ENCODE results near the gene BICDL1. TPM values are rescaled to one million over a fixed set of nuclear protein-coding genes. Genes with fewer than 3 reads are reported as not detected.

The BICDL1 gene
- polyA plus RNA-seq, 3 donors from 2014 or later: 1.0 TPM; not detected in 1

GRCh38 chr12:119989361-119989730, 310 bp downstream of the BICDL1 start:
- DNase-seq: no peak
- H3K27me3 Mint-ChIP-seq (ENCODE audit: low read depth in 3 of 3): peaks cover 3 to 15% (median 11%) of the 10 kb centered on the region in 3 donors
- no peaks in the 10 kb centered on the region for H3K9me3 Mint-ChIP-seq
- H3K27ac Mint-ChIP-seq: peak overlapping the region in 1 of 6 donors; percentile 39
- H3K36me3 Mint-ChIP-seq: peaks cover 5 to 15% (median 6%) of the 10 kb centered on the region in 3 donors
- H3K4me1 Mint-ChIP-seq: peaks cover 18 to 27% of the 10 kb centered on the region in 2 donors
- peak overlapping the region; percentile 10 to 79 (median 58) for H3K4me3 Mint-ChIP-seq

GRCh38 chr12:119989731-119990381, 820 bp downstream of the BICDL1 start:
- Mint-ChIP-seq H3K27ac (no peak overlapping the region), H3K9me3 (no peaks in the 10 kb centered on the region), H3K4me3 (peak overlapping the region; percentile 65 to 81 (median 70)), H3K36me3 (peaks cover 6 to 17% (median 7%) of the 10 kb centered on the region in 3 donors), H3K4me1 (peaks cover 18 to 27% of the 10 kb centered on the region in 2 donors), H3K27me3 (ENCODE audit: low read depth in 3 of 3) (peaks cover 3 to 17% (median 11%) of the 10 kb centered on the region in 3 donors)
- peak; percentile 74 to 79 (median 76) for DNase-seq

DNA sequence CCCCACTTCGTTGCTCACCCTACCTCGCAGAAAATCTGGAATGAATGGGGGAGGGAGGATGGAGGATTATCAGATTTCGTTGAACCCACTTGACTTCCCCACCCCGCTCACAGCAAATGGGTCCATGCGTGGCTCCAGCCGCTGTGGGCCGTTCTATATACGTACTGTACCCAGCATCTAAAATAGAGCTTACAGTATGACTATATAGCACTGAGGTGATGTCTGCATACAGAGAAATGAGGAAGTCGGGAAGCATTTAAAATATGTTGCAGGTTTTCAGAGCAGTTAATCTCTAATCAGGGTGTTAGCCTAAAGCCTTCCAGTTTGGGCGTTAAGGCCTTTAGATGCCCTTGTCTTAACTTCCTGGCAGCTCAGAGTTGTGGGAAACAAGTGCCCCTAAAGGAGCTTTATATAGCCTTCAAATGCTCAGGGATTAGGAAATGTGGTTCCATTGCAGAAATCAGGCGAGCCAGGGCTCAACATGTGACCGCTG, 1.4 kb downstream of the BICDL1 start:
- H3K27me3 Mint-ChIP-seq (ENCODE audit: low read depth in 3 of 3): peaks cover 3 to 17% (median 11%) of the 10 kb centered on the region in 3 donors
- no peak for DNase-seq
- H3K9me3 Mint-ChIP-seq: no peaks in the 10 kb centered on the region
- peaks cover 6 to 19% (median 8%) of the 10 kb centered on the region in 3 donors for H3K36me3 Mint-ChIP-seq
- H3K4me3 Mint-ChIP-seq: peak overlapping the region; percentile 65 to 81 (median 70)
- peaks cover 18 to 27% of the 10 kb centered on the region in 2 donors for H3K4me1 Mint-ChIP-seq
- H3K27ac Mint-ChIP-seq: no peak overlapping the region

DNA sequence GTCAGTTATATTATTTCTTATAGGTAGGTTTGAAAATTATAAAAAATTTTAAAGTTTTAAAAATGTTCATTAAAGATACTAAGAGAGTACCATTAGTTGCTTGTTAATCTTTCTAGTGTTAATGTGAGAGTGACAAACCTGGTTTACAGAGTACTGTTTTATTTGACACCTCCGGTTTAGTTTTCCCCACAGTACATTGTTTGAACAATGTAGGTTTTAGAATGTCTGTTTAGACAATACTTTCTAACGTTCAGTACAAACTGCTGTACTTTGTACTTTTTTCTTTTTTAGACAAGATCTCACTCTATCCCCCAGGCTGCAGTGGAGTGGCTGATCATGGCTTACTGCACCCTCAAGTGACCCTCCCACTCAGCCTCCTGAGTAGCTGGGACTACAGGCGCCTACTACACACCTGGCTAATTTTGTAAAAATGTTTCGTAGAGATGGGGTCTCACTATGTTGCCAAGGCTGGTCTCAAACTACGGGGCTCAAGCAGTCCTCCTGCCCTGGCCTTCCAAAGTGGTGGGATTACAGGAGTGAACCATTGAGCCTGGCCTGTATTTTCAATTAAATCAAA, 3.2 kb downstream of the BICDL1 start:
- H3K9me3 Mint-ChIP-seq: no peaks in the 10 kb centered on the region
- peaks cover 18 to 27% of the 10 kb centered on the region in 2 donors for H3K4me1 Mint-ChIP-seq
- H3K27me3 Mint-ChIP-seq (ENCODE audit: low read depth in 3 of 3): peaks cover 3 to 11% (median 10%) of the 10 kb centered on the region in 3 donors
- H3K4me3 Mint-ChIP-seq: no peak overlapping the region
- H3K36me3 Mint-ChIP-seq: peaks cover 12 to 22% (median 13%) of the 10 kb centered on the region in 3 donors
- no peak for DNase-seq
- no peak overlapping the region for H3K27ac Mint-ChIP-seq

- no peak for DNase-seq
- Mint-ChIP-seq H3K27ac (no peak overlapping the region), H3K27me3 (ENCODE audit: low read depth in 3 of 3) (peaks cover 0 to 4% (median 0%) of the 10 kb centered on the region in 3 donors), H3K36me3 (peaks cover 25 to 34% (median 26%) of the 10 kb centered on the region in 3 donors), H3K4me3 (no peak overlapping the region), H3K9me3 (no peaks in the 10 kb centered on the region), H3K4me1 (peaks cover 10 to 17% of the 10 kb centered on the region in 2 donors)
Measured at GRCh38 chr12:119994892-119995658, 6.0 kb downstream of the BICDL1 start.

DNA sequence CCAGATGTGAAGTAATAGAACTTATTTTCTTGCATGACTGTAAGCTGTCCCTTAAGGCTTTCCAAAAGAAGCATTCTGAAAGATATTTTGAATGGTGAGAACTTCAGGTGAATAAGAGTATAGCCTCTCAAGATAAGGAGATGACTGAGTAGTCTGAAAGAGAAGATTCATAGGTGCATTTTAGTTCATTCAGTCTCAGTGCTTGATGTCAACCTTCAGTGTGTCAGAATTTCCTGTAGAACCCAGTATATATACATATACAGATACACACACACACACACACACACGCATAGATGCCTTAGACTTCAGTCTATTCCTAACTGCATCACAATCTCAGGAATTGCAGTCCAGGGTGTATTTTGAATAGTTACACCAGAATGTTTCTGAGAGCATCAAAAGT, 7.4 kb downstream of the BICDL1 start:
- Mint-ChIP-seq H3K36me3 (peaks cover 28 to 39% (median 28%) of the 10 kb centered on the region in 3 donors), H3K4me1 (peaks cover 0 to 3% of the 10 kb centered on the region in 2 donors), H3K9me3 (no peaks in the 10 kb centered on the region)

GRCh38 chr12:119998471-119999245, 9.6 kb downstream of the BICDL1 start:
- Mint-ChIP-seq H3K27ac (no peak overlapping the region), H3K4me1 (no peaks in the 10 kb centered on the region), H3K27me3 (ENCODE audit: low read depth in 3 of 3) (peaks cover 0 to 2% (median 0%) of the 10 kb centered on the region in 3 donors), H3K36me3 (peaks cover 30 to 35% (median 33%) of the 10 kb centered on the region in 3 donors), H3K4me3 (no peak overlapping the region), H3K9me3 (no peaks in the 10 kb centered on the region)
- no peak for DNase-seq

More for the DNA sequence above, 7.4 kb downstream of the BICDL1 start:
- no peak overlapping the region for H3K27ac Mint-ChIP-seq
- DNase-seq: no peak
- H3K27me3 Mint-ChIP-seq (ENCODE audit: low read depth in 3 of 3): peaks cover 0 to 2% (median 0%) of the 10 kb centered on the region in 3 donors
- no peak overlapping the region for H3K4me3 Mint-ChIP-seq

GRCh38 chr12:120000556-120000955, 11.5 kb downstream of the BICDL1 start:
- no peaks in the 10 kb centered on the region for H3K4me1 Mint-ChIP-seq
- H3K36me3 Mint-ChIP-seq: peaks cover 25 to 30% (median 27%) of the 10 kb centered on the region in 3 donors
- no peaks in the 10 kb centered on the region for H3K9me3 Mint-ChIP-seq

GRCh38 chr12:120006258-120006975, 17.4 kb downstream of the BICDL1 start:
- Mint-ChIP-seq H3K4me1 (peaks cover 26 to 29% of the 10 kb centered on the region in 2 donors), H3K27ac (peak overlapping the region; percentile 10 to 76 (median 42)), H3K9me3 (no peaks in the 10 kb centered on the region), H3K4me3 (peak overlapping the region in 3 of 5 donors; percentile 0 to 12 (median 4)), H3K36me3 (peaks cover 8 to 10% (median 9%) of the 10 kb centered on the region in 3 donors), H3K27me3 (ENCODE audit: low read depth in 3 of 3) (peaks cover 0 to 2% (median 0%) of the 10 kb centered on the region in 3 donors)
- no peak for DNase-seq

More at GRCh38 chr12:120000556-120000955, 11.5 kb downstream of the BICDL1 start:
- Mint-ChIP-seq H3K4me3 (no peak overlapping the region), H3K27me3 (ENCODE audit: low read depth in 3 of 3) (no peaks in the 10 kb centered on the region), H3K27ac (no peak overlapping the region)
- no peak for DNase-seq

DNA sequence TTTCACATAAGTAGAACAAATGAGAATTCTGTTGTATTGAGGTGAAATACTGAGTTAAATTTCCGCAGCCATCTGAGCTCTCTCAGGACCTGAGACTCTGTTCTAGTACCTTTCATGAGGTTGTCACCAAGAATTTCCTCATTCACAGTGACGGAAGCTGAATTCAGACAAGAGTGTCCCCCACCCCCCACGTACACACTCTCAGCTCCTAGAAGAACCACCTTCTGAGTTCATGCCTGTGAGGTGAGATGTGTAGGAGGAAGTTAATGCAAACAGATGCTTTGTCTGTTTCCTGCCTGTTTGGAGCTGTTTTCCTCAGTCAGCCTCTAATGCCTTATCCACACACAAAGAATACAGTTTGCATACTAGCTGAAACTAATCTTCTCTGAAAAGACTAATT, 18.2 kb downstream of the BICDL1 start:
- Mint-ChIP-seq H3K4me3 (peak overlapping the region in 2 of 5 donors; percentile 4 to 12), H3K9me3 (no peaks in the 10 kb centered on the region), H3K27me3 (ENCODE audit: low read depth in 3 of 3) (peaks cover 0 to 2% (median 0%) of the 10 kb centered on the region in 3 donors), H3K4me1 (peaks cover 32 to 36% of the 10 kb centered on the region in 2 donors), H3K36me3 (peaks cover 6 to 9% (median 7%) of the 10 kb centered on the region in 3 donors), H3K27ac (peak overlapping the region; percentile 17 to 76 (median 54))
- peak; percentile 21 to 40 (median 36) for DNase-seq

DNA sequence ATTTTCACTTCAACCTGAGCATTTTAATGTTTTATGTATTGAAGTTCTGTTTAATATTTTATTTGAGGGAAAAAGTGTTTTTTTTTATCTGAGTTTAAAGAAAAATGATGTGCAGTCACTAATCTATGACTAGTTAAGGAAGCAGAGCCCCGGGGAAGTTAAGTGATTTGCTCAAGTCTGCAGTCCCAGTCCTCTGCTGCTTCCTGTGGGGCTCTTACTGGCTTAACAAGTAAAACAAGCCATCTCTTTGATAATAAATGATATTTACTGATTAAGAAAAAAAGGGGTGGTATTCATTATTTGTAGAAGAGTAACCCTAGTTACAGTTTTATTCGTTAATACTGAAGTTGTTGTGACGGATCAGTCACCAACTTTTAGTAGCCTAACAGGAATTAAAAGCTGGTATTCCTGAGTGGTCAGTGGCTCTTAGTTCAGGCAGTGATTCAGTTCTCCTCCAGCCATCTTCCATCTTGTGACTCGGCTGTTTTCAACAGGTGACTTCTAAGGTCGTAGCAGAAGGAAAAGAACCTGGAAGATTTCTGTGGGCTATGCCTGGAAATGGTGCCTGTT, 21.7 kb downstream of the BICDL1 start:
- H3K27me3 Mint-ChIP-seq (ENCODE audit: low read depth in 3 of 3): peaks cover 0 to 2% (median 0%) of the 10 kb centered on the region in 3 donors
- H3K36me3 Mint-ChIP-seq: peaks cover 0 to 4% (median 3%) of the 10 kb centered on the region in 3 donors
- no peak overlapping the region for H3K4me3 Mint-ChIP-seq
- H3K9me3 Mint-ChIP-seq: no peaks in the 10 kb centered on the region
- H3K4me1 Mint-ChIP-seq: peaks cover 60 to 70% of the 10 kb centered on the region in 2 donors
- H3K27ac Mint-ChIP-seq: peak overlapping the region in 2 of 6 donors; percentile 24 to 46
- DNase-seq: no peak

DNA sequence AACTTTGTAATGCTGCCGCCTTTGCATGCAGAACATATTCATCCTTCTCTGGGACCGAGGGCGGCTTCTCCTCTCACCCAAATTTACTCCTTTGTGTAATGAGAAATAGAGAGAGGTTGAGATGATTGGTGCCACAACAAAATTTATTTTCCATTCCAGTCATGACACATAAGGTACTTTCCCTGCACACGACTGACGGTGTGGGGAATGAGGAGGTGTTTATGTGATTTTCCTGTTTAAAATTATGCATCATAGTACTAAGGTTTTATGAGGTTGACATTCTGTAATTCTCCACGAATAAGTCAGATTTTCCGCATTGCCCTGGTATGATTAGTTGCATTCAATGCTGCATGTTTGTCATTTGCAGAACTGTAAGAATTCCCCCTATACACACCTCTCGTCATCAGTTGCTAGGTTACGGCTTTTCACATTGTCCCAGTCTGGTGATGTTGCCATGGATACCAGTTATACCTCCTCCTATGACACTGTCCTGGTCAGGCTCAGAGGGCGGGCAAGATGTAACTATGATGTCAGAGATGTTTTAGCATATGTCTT, 23.1 kb downstream of the BICDL1 start:
- H3K27me3 Mint-ChIP-seq (ENCODE audit: low read depth in 3 of 3): no peaks in the 10 kb centered on the region
- no peaks in the 10 kb centered on the region for H3K9me3 Mint-ChIP-seq
- H3K4me3 Mint-ChIP-seq: peak overlapping the region in 1 of 5 donors; percentile 30
- peak overlapping the region; percentile 47 to 83 (median 78) for H3K27ac Mint-ChIP-seq
- H3K36me3 Mint-ChIP-seq: peaks cover 0 to 4% (median 3%) of the 10 kb centered on the region in 3 donors
- peak; percentile 30 to 64 (median 43) for DNase-seq
- H3K4me1 Mint-ChIP-seq: peaks cover 50 to 61% of the 10 kb centered on the region in 2 donors

Data from immature natural killer cell (primary cell).